Neural crest cell (in vitro differentiated cells): ENCODE results near the gene BHLHE41. TPM values are rescaled to one million over a fixed set of nuclear protein-coding genes. Genes with fewer than 3 reads are reported as not detected.

Source experiments
- DNase-seq: peaks from one replicate; pipeline ENCODE4 v3.0.0; 2021; ENCODE audit warnings: low read depth, mixed read lengths, low spot score
- H3K27ac Mint-ChIP-seq: one replicate; pipeline ENCODE4 v1.8.0; 2021; ENCODE audit warnings: mild to moderate bottlenecking, mixed read lengths; ENCODE audit not compliant: unreplicated experiment
- H3K27me3 Mint-ChIP-seq: 2 replicates; pipeline ENCODE4 v1.8.0; 2021; ENCODE audit warnings: low read depth, mild to moderate bottlenecking, mixed read lengths
- H3K36me3 Mint-ChIP-seq: 2 replicates; pipeline ENCODE4 v1.8.0; 2021; ENCODE audit warnings: low read depth, mild to moderate bottlenecking, mixed read lengths
- H3K4me1 Mint-ChIP-seq: 2 replicates; pipeline ENCODE4 v1.8.0; 2021; ENCODE audit warnings: mixed read lengths
- H3K4me3 Mint-ChIP-seq: one replicate; pipeline ENCODE4 v1.8.0; 2021; ENCODE audit warnings: mild to moderate bottlenecking, mixed read lengths
- H3K9me3 Mint-ChIP-seq: 2 replicates; pipeline ENCODE4 v1.8.0; 2021; ENCODE audit warnings: mixed read lengths
- CTCF ChIP-seq: fragments of 200-600 bp; sonication (generic); conservative IDR thresholded peaks from 2 replicates; pipeline ENCODE4 v1.5.0; 2021; ENCODE audit warnings: antibody characterized with exemption, mild to moderate bottlenecking
- total RNA-seq: library from RNA; stranded (reverse); gene quantifications from 2 replicates; pipeline ENCODE4 v1.2.1, GENCODE V29; 2021

BHLHE41 gene
- total RNA-seq, 1 donor from 2014 or later, result 0.65 TPM

GRCh38 chr12:26101763-26102162, 23.1 kb downstream of the BHLHE41 start:
- H3K27me3 Mint-ChIP-seq, result no peaks in the 10 kb centered on the region
- TF ChIP-seq CTCF, result no peak
- no peak for DNase-seq
- no peak overlapping the region for H3K4me3 Mint-ChIP-seq
- no peaks in the 10 kb centered on the region for H3K4me1 Mint-ChIP-seq
- H3K36me3 Mint-ChIP-seq, result no peaks in the 10 kb centered on the region
- H3K9me3 Mint-ChIP-seq, result no peaks in the 10 kb centered on the region
- no peak overlapping the region for H3K27ac Mint-ChIP-seq

- no peak overlapping the region for H3K4me3 Mint-ChIP-seq
- no peak for TF ChIP-seq CTCF
- H3K27ac Mint-ChIP-seq, result no peak overlapping the region
- H3K27me3 Mint-ChIP-seq, result no peaks in the 10 kb centered on the region
- H3K36me3 Mint-ChIP-seq, result no peaks in the 10 kb centered on the region
- no peaks in the 10 kb centered on the region for H3K4me1 Mint-ChIP-seq
- H3K9me3 Mint-ChIP-seq, result no peaks in the 10 kb centered on the region
- no peak for DNase-seq
These were observed 23.5 kb downstream of the BHLHE41 start for GRCh38 chr12:26101350-26101734.

- Mint-ChIP-seq H3K36me3 (no peaks in the 10 kb centered on the region), H3K27ac (no peak overlapping the region), H3K9me3 (no peaks in the 10 kb centered on the region), H3K27me3 (no peaks in the 10 kb centered on the region), H3K4me1 (no peaks in the 10 kb centered on the region), H3K4me3 (no peak overlapping the region)
- no peak for DNase-seq
- no peak for TF ChIP-seq CTCF
These were observed 24.0 kb downstream of the BHLHE41 start for GRCh38 chr12:26100666-26101349.

- Mint-ChIP-seq H3K9me3 (no peaks in the 10 kb centered on the region), H3K4me1 (no peaks in the 10 kb centered on the region), H3K4me3 (no peak overlapping the region), H3K36me3 (no peaks in the 10 kb centered on the region), H3K27me3 (no peaks in the 10 kb centered on the region), H3K27ac (no peak overlapping the region)
- TF ChIP-seq CTCF, result peak; percentile 100
- peak; percentile 53 for DNase-seq
These were observed 27.6 kb downstream of the BHLHE41 start for GRCh38 chr12:26097046-26097878.

GRCh38 chr12:26096036-26096435, 28.8 kb downstream of the BHLHE41 start:
- Mint-ChIP-seq H3K27ac (no peak overlapping the region), H3K4me1 (no peaks in the 10 kb centered on the region), H3K9me3 (no peaks in the 10 kb centered on the region)

More at GRCh38 chr12:26096036-26096435, 28.8 kb downstream of the BHLHE41 start:
- Mint-ChIP-seq H3K4me3 (no peak overlapping the region), H3K27me3 (no peaks in the 10 kb centered on the region), H3K36me3 (no peaks in the 10 kb centered on the region)
- no peak for TF ChIP-seq CTCF
- no peak for DNase-seq
